Measurements from ENCODE around the gene AKAP6.

AKAP6 gene

DNA sequence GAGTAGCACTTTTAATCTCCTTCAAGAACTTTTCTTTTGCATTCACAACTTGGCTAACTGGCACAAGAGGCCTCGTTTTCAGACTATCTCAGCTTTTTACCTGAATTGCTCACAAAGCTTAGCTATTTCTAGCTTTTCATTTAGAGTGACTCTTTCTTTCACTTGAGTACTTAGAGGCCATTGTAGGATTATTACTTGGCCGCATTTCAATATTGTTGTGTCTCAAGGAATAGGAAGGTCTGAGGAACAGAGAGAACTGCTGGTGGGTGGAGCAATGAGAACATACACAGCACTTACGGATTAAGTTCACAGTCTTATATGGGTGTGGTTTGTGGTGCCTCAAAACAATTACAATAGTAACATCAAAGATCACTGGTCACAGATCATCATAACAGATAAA lies 384.8 kb downstream of the AKAP6 start:
- DNase-seq, result no peak

- DNase-seq, result no peak
These were observed 390.5 kb downstream of the AKAP6 start for GRCh38 chr14:32719601-32720000.

DNA sequence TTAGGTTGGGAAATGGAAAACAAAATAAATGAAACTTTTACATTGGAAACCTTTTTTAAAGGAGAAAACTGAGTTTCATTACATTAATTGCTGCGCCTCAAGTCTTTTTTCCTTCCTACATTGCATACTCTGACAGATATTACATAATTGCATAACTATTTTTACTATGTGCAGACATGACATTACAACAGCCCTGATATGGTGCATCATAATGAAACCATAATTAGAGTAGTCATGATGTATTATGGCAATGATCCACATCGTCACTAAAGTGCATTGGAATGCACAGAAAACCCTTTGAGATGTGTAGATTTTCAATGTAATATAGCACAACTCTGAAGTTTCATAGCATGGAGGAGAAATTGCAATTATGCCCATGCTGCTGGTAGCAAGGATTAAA lies 391.8 kb downstream of the AKAP6 start:
- no peak for DNase-seq

- peak in 1 of 2 experiments; percentile 16 for DNase-seq
These were observed 393.6 kb downstream of the AKAP6 start for GRCh38 chr14:32722631-32723183.

GRCh38 chr14:32724867-32725471 lies 395.9 kb downstream of the AKAP6 start:
- DNase-seq, result no peak

DNA sequence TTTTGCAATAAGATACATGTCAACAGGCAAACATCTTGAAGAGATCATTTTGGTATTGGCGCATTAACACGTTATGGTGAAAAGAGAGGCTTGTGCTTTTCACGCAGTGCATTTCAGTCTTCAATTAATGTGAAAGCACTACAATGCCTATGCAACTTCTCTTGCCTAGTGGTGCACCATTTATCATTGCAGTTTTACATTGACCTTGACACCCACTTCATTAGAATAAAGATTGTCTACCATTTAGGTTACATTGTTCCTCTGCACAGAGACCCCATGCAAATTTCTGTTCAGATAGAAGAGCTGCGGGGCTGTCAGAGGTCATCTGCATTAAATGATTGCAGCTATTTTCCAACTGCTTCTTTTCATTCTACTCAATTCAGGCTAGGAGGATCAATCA lies 397.4 kb downstream of the AKAP6 start:
- DNase-seq, result no peak

DNA sequence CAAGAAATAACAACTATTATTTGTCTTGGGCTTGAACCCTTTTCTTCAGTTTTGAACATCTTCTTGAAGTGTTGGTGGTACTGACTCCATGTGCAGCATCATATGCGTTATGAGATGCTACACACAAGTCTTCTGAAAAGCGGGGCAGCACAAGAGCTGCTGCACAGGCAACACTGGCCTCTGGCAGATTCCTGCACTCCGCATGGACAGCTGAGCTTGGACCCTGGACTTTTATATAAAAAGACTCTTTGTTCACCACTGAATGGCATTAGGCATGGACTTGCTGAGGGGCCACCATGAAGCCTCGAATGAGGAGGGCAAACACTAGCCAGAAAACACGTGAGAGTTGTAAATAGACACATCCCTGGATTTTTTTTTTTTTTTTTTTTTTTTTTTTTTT lies 398.7 kb downstream of the AKAP6 start:
- DNase-seq, result no peak

- DNase-seq, result no peak
These were observed 399.4 kb downstream of the AKAP6 start for GRCh38 chr14:32728526-32728925.

DNA sequence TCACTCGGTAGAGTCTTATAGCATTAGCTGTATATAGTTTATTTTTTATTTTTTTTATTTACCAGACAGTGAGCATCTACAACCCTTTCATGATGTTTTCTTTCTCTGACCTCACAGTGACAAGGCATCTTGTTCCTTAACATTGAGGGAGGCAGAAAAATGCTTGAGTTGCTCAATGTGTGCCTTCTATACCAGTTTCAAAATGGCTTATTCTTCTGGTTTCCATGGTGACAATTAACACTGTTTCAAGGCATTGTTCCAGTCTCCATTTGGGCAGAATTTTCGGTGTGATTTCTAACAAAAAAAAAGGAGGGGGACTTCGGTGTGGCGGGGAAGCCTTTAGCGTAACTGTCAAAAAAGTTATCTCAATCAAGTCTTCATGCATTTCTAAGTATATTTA lies 399.9 kb downstream of the AKAP6 start:
- DNase-seq, result no peak

DNA sequence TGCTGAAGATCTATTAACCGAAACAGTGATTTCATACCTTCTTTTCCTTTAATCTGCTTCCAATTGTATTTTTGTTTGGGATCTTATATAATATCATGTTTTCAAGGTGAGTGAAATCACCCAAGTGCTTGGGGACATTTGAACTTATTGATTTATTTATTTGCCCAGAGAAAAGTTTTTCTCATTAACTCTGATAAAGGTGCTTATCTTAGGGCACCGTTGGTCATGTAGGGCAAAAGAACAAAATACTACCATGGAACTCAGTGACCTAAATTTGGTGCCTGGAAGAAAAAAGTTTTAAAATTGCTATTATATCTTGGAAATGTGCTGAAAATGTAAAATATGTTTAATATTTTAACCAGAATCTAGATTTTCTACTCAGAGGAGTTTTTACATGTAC lies 402.2 kb downstream of the AKAP6 start:
- no peak for DNase-seq

- no peak for DNase-seq
These were observed 403.9 kb downstream of the AKAP6 start for GRCh38 chr14:32733015-32733414.

GRCh38 chr14:32734261-32734660 lies 405.2 kb downstream of the AKAP6 start:
- no peak for DNase-seq

DNA sequence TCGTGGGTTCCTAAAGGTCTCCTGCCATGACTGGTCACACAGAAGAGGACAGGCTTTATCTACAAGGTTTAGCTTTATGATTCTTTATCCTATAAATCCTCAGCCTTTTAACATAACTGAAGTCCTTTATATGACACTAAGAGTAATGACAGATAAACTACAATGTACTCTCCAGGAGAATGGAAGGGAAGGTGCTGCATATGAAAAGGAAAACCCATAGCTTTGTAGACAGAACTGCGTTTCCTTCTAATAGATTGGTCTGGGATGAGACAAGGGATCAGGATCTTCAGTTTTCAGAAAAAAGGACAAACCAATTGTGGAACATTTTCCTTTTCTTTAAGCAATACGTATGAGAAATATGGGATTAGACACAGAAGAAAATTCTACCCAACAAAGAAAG lies 408.5 kb downstream of the AKAP6 start:
- no peak for DNase-seq

GRCh38 chr14:32738206-32738871 lies 409.2 kb downstream of the AKAP6 start:
- no peak for DNase-seq

- no peak for DNase-seq
These were observed 415.8 kb downstream of the AKAP6 start for GRCh38 chr14:32744811-32745445.

DNA sequence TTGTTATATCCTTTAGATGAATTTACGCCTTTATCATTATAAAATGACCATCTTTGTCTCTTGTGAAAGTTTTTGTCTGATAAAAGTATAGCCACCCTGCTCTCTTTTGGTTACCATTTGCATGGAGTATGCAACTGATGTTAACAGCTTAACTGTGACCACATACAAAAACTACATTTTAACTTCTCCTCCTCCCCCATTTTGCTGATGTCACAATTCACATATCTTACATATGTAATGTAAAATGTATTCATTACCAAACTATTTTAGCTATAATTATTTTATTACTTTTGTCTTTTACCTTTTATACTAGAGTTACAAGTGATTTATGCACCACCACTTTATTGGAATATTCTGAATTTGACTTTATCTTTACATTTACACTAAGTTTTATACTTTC lies 425.1 kb downstream of the AKAP6 start:
- no peak for DNase-seq

GRCh38 chr14:32756173-32756572 lies 427.1 kb downstream of the AKAP6 start:
- no peak for DNase-seq

DNA sequence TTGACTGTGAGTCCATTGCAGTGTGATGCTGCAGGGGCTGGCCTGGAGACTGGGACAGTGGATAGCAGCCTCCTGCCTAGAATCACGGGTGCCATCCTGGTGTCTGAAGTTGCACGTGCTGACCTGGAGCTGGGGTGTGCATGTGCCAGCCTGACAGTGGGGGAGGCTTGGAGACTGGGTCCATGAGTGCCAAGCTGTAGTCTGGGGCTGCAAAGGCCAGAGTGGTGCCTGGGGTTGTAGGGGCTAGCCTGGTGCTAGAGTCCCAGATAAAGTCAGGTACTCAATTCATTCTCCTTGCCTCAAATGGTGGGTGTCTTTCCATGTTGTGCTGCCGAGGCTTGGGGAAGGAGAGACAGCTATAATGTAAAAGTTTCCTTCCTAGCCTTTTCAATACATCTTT lies 427.7 kb downstream of the AKAP6 start:
- DNase-seq, result no peak

DNA sequence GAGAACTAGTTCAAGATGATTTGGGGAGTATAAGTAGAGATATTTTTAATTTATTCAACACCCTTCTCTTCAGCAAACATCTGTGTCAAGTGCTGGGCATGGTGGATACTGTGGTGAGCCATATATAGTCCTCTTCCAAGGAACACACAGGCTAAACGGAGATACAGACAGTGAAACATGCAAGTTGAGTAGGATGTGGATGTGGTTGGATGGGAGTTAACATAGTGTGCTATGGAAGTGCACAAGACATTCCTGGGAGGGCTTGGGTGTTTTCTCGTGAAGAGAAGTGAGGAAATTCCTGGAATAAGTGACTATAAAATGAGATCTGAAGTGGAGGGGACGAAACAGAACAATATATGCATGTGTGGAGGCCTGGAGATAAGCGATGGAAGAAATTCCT lies 428.5 kb downstream of the AKAP6 start:
- DNase-seq, result no peak

DNA sequence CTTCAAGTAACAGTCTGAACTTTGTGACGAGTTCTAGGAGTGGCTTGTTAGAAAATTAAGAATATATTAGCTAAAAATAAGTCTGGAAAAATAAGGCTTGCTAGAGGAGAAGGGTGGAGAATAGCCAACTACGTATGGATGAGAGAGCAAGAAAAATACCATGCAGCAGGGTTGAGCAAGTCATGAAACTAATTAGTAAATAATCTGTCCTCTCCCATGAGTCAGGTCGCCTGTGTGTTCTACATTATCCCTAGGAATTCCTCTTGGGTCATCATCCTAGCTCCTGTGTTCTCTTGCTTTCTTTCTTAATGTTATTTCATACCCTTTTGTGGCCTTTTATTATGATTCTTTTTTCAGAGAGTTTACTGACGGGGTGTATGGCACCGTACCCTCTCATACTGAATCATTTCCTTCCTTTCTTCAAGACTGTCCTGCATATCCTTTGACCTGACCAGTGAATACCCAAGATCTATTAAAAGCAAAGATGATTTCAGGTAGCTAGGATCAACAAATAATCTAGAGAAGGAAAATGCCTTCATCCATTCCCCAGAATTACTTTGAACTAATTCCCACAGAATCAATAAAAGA lies 432.4 kb downstream of the AKAP6 start:
- no peak for DNase-seq

- no peak for DNase-seq
These were observed 433.8 kb downstream of the AKAP6 start for GRCh38 chr14:32762886-32763285.

DNA sequence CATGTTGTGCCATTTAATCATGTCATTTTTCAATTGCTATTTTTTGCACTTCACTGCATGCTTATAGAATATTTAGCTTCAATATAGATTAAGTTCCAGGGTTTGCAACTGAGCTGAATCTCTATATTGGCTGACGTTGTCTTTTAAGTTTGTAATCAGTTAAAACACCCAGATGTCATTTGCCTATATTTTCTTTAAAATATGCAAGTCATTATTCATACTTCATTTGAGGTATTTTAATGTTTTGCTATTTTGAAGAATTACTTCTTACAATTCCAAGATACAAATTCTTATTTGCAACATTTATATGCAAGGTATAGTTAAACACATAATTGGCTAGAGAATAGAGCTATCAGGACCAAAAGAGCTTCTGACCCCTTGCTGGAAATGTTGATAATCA lies 434.6 kb downstream of the AKAP6 start:
- no peak for DNase-seq

- no peak for DNase-seq
These were observed 435.0 kb downstream of the AKAP6 start for GRCh38 chr14:32764131-32764530.

GRCh38 chr14:32770422-32770821 lies 441.3 kb downstream of the AKAP6 start:
- DNase-seq, result no peak

Data from cerebellar nuclear complex (tissue), 1 donor.